C1 segment of cervical spinal cord (tissue), 14 donors: ENCODE results near the gene GPR156.
"Not testable (repeated sequence)": the region's sequence is repeated elsewhere in the genome, so short reads cannot be mapped to it uniquely, and the experiment has no call there.

Experiments used
- DNase-seq, 14 donors: peaks; one replicate each; lab custom pipeline; 2025; lab: John Stamatoyannopoulos, UW

Gene GPR156

DNA sequence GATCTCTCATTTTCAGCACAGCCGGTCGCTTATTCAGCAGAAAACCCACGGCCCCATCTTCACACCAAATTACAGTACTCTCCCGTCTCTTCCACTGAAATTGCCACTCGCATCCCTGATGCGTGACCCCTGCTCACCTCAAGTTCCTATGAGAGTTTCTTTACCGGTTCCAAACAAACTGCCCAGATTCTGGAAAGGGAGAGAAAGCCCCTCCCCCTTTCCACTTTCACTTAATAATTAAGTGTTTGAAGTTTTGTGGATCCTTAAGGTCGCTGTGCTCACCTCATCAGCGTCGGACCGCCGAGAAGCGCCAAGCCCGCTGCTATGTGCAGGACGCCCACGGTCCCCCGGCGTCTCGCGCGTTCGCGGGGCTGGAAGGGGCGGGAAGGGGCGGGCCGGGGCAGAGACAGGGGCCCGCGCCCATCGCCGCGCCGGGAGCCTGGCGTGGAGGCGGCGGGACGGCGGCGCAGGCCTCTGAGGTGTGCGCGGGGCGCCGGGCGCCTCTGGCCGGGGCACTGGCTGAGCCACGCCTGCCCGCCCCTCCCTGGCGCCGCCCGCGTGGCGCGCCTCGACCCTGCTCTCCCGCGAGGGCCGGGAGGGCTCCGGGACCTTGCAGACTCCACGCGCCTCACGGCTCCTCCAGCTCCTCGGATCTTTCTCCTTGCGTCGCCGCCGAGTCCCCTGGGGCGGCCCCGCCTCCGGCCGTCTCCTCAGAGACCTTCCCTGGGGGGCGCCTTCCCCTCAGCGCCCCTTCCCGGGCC, at the start of gene GPR156:
GPR156 (minus strand) TSS at position 476 of the 761 bp plus-strand sequence. CDS start 41,124 bp downstream, outside the sequence.
- DNase-seq: peak in 1 of 14 donors; percentile 7

GRCh38 chr3:120332646-120333045, 47.6 kb upstream of the GPR156 start:
- no peak for DNase-seq

DNA sequence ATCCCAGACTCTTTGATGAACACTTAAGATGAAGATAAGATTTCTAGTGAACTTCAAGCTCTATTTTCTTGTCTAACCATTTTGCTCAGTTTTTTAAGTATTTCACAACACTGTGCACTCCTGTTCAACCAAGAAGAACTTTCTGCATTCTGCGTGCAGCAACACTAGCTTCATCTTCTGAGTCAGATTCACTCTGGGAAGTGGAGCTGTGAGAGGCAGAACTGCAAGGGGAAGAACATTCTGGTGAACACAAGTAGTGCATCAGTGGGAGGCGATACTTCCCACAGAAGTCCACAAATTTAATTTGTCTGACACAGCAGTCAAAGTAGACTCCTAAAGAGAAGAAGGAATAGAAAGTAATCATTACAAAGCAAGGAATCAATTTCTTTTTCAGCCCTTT, 46.1 kb upstream of the GPR156 start:
- no peak for DNase-seq

GRCh38 chr3:120326784-120327183, 41.8 kb upstream of the GPR156 start:
- DNase-seq: no peak

GRCh38 chr3:120324190-120324589, 39.2 kb upstream of the GPR156 start:
- no peak for DNase-seq

GRCh38 chr3:120323761-120324160, 38.7 kb upstream of the GPR156 start:
- not testable (repeated sequence) for DNase-seq

GRCh38 chr3:120311863-120312794, 27.1 kb upstream of the GPR156 start:
- DNase-seq: no peak

DNA sequence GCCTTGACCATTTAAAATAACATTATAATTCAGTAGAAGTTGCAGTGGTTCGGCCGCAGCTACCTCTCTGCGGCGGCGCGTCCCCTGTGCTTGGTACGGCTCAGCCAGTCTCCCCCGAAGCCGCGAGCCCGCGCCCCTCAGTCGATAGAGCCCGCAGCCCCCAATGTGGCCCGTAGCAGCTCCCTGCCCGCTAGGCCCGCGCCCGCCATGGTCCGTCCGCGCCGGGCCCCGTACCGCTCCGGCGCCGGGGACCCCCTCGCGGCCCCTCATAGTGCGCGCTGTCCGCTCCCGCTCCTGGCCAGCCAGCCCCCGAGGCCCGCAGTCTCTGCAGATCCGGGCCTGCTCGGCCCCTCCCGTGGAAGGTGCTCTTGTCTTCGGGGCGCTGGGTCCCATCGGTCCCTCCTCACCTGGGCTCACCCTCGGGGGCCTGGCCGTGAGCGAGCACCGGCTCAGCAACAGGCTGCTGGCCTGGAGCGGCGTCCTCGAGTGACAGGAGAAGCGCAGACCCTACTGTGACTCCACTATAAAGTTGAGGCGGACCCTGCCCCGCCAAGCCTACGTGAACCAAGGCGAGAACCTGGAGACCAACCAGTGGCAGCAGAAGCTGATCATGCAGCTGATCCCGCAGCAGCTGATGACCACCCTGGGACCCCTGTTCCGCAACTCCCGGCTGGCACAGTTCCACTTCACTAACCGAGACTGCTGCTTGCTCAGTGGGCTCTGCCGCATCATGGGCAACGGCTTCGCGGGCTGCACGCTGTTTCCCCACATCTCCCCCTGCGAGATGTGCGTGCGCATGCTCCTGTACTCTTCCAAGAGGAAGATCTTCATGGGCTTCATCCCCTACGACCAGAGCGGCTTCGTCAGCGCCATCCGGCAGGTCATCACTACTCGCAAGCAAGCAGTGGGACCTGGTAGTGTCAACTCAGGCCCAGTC, 21.8 kb upstream of the GPR156 start:
- DNase-seq: no peak

GRCh38 chr3:120304616-120305015, 19.6 kb upstream of the GPR156 start:
- DNase-seq: no peak

GRCh38 chr3:120302361-120302760, 17.3 kb upstream of the GPR156 start:
- DNase-seq: no peak

- DNase-seq: no peak
Observed at GRCh38 chr3:120300971-120301370, 15.9 kb upstream of the GPR156 start.

- no peak for DNase-seq
Observed at GRCh38 chr3:120299403-120299802, 14.4 kb upstream of the GPR156 start.

DNA sequence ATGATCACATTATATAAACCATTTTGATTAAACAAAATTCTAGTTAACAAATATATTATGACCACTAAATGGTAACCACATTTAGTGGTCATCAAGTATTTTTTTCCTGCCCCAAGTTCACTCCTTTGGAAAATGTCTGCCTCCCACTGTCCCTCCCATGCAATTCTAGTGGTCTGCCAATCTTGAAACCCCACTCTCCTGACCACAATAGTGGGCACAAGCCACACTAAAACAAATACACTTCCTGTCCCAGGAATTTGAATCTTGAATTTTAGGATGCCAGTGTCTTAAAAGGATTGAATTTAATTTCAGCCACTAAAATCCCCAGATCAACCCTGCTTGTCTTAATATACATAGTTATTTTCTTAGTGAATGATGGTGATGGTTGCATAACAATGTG, 14.0 kb upstream of the GPR156 start:
- no peak for DNase-seq

DNA sequence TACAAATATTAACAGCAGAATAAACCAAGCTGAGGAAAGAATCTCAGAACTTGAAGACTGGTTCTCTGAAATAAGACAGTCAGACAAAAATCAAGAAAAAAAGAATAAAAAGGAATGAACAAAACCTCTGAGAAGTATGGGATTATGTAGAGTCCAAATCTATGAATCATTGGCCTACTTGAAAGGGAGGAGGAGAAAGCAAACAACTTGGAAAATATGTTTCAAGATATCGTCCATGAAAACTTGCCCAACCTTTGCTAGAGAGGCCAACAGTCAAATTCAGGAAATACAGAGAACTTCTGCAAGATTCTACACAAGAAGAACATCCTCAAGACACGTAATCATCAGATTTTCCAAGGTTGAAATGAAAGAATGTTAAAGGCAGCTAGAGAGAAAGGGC, 6.5 kb upstream of the GPR156 start:
- not testable (repeated sequence) for DNase-seq

GRCh38 chr3:120289636-120290035, 4.6 kb upstream of the GPR156 start:
- DNase-seq: no peak

DNA sequence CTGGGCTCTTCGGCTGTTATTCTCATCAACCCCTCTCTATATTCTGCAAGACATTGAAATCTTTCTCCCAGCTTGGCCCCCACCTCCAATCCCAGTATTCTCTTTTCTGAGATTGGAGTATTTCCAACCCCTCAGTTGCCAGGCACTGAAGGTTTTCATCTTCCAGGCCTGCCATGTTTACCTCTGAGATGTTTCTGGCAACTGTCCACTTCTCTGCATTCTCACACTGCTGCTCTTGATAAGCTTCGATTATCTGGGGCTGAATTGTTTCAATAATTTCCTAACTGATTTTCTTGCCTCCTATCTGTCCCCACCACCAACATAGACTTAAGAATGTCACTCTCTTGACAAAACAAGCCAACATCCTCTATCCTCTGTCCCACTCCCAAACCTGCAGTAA, 1.4 kb upstream of the GPR156 start:
- no peak for DNase-seq

- DNase-seq: no peak
Observed at GRCh38 chr3:120285508-120285841, 453 bp upstream of the GPR156 start.

GRCh38 chr3:120281261-120281660, 3.8 kb downstream of the GPR156 start:
- no peak for DNase-seq

GRCh38 chr3:120280566-120280965, 4.5 kb downstream of the GPR156 start:
- no peak for DNase-seq

- no peak for DNase-seq
Observed at GRCh38 chr3:120280026-120280425, 5.0 kb downstream of the GPR156 start.

GRCh38 chr3:120276767-120277166, 8.3 kb downstream of the GPR156 start:
- DNase-seq: no peak

DNA sequence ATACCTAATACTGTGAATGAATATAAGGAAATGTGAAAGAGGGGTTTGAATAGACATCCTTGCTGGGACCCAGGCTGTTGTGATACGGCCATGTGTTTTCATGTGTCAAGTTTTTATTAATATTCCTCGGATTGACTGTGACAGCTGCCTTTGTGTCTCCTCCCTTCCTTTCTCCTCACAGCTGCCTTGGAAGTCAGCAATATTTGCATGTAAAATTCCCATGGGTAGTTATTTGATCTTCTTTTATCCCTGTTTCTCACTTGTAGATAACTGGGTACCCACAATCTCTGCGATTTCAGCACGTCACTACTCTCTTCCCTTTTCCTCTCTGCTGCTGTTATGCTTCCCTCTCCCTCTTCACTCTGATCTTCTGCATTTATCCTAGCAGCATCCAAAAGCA, 9.4 kb downstream of the GPR156 start:
- DNase-seq: no peak
